ENCODE data around the gene EPHA3. TPM values are rescaled to one million over a fixed set of nuclear protein-coding genes. Genes with fewer than 3 reads are reported as not detected.

Gene EPHA3
- total RNA-seq, 1 donor from 2014 or later = 0.17 TPM

- no peak for DNase-seq (ENCODE audit: low spot score, unreplicated experiment)
- TF ChIP-seq CTCF (IDR thresholded peaks at IDR 0.05; ENCODE audit: unreplicated experiment) = no peak
- Mint-ChIP-seq H3K27me3 (no peaks in the 10 kb centered on the region), H3K36me3 (ENCODE audit: insufficient read depth) (no peaks in the 10 kb centered on the region), H3K27ac (no peak overlapping the region), H3K4me3 (ENCODE audit: low read depth) (no peak overlapping the region), H3K9me3 (ENCODE audit: low read depth) (no peaks in the 10 kb centered on the region), H3K4me1 (ENCODE audit: low read depth) (no peaks in the 10 kb centered on the region)
Measured at GRCh38 chr3:89300981-89301380, 193.6 kb downstream of the EPHA3 start.

- TF ChIP-seq CTCF (IDR thresholded peaks at IDR 0.05; ENCODE audit: unreplicated experiment) = no peak
- Mint-ChIP-seq H3K4me3 (ENCODE audit: low read depth) (no peak overlapping the region), H3K27ac (no peak overlapping the region), H3K36me3 (ENCODE audit: insufficient read depth) (no peaks in the 10 kb centered on the region), H3K4me1 (ENCODE audit: low read depth) (no peaks in the 10 kb centered on the region), H3K9me3 (ENCODE audit: low read depth) (no peaks in the 10 kb centered on the region), H3K27me3 (no peaks in the 10 kb centered on the region)
- DNase-seq (ENCODE audit: low spot score, unreplicated experiment) = no peak
Measured at GRCh38 chr3:89303701-89304100, 196.3 kb downstream of the EPHA3 start.

- no peaks in the 10 kb centered on the region for H3K36me3 Mint-ChIP-seq (ENCODE audit: insufficient read depth)
- DNase-seq (ENCODE audit: low spot score, unreplicated experiment) = no peak
- H3K4me1 Mint-ChIP-seq (ENCODE audit: low read depth) = no peaks in the 10 kb centered on the region
- H3K4me3 Mint-ChIP-seq (ENCODE audit: low read depth) = no peak overlapping the region
- no peaks in the 10 kb centered on the region for H3K9me3 Mint-ChIP-seq (ENCODE audit: low read depth)
- TF ChIP-seq CTCF (IDR thresholded peaks at IDR 0.05; ENCODE audit: unreplicated experiment) = no peak
- H3K27ac Mint-ChIP-seq = no peak overlapping the region
- no peaks in the 10 kb centered on the region for H3K27me3 Mint-ChIP-seq
Measured at GRCh38 chr3:89306540-89306939, 199.1 kb downstream of the EPHA3 start.

GRCh38 chr3:89311581-89311980 is 204.2 kb downstream of the EPHA3 start:
- TF ChIP-seq CTCF (IDR thresholded peaks at IDR 0.05; ENCODE audit: unreplicated experiment) = no peak
- Mint-ChIP-seq H3K9me3 (ENCODE audit: low read depth) (no peaks in the 10 kb centered on the region), H3K27me3 (no peaks in the 10 kb centered on the region), H3K4me3 (ENCODE audit: low read depth) (no peak overlapping the region), H3K27ac (no peak overlapping the region), H3K36me3 (ENCODE audit: insufficient read depth) (no peaks in the 10 kb centered on the region), H3K4me1 (ENCODE audit: low read depth) (no peaks in the 10 kb centered on the region)
- no peak for DNase-seq (ENCODE audit: low spot score, unreplicated experiment)

- H3K27ac Mint-ChIP-seq = no peak overlapping the region
- H3K9me3 Mint-ChIP-seq (ENCODE audit: low read depth) = no peaks in the 10 kb centered on the region
- no peak for TF ChIP-seq CTCF (IDR thresholded peaks at IDR 0.05; ENCODE audit: unreplicated experiment)
- no peaks in the 10 kb centered on the region for H3K27me3 Mint-ChIP-seq
- no peak for DNase-seq (ENCODE audit: low spot score, unreplicated experiment)
- no peak overlapping the region for H3K4me3 Mint-ChIP-seq (ENCODE audit: low read depth)
- H3K36me3 Mint-ChIP-seq (ENCODE audit: insufficient read depth) = no peaks in the 10 kb centered on the region
- no peaks in the 10 kb centered on the region for H3K4me1 Mint-ChIP-seq (ENCODE audit: low read depth)
Measured at GRCh38 chr3:89312141-89312540, 204.7 kb downstream of the EPHA3 start.

Data from progenitor cell of endocrine pancreas (in vitro differentiated cells).